NCI-H510A (cell line): ENCODE data around the gene MGP.

Source experiments
- DNase-seq: peaks from one replicate; lab custom pipeline; 2025; lab: John Stamatoyannopoulos, UW

MGP gene

GRCh38 chr12:14854586-14855183, 31.0 kb downstream of the MGP start:
- no peak for DNase-seq

DNA sequence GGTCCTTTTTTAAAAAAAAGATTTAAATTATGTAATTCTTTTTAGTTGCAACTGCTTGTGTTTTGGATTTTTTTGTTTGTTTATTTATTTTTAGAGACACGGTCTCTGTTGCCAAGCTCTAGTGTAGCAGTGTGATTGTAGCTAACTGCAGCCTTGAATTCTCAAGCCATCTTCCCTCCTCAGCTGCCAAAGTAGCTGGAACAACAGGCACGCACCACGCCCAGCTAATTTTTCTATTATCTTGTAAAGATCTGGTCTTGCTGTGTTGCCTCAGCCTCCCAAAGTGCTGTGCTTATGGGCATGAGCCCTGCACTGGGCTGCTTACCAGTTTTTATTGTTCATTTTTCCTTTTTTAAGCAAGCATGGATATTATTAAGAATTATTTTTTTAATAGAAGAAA, 31.7 kb downstream of the MGP start:
- DNase-seq, result no peak

DNA sequence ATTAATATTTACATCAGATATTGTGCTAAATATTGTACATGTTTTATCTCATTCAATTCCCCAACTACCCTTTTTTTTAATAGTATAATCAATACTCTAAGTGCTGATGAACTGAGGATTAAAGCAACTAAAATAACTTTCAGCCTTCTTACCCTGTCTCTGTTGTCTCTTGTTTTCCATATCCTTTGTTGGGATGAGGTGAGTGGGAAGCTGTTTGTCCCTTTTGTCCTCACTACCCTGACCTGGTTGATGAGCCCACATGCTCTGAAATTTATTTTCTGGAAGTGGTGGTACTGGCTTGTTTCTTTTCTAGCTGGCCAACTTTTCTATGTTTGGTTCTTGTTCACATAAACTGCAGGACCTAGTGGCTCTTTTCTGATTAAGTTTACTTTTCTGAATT, 32.8 kb downstream of the MGP start:
- no peak for DNase-seq

DNA sequence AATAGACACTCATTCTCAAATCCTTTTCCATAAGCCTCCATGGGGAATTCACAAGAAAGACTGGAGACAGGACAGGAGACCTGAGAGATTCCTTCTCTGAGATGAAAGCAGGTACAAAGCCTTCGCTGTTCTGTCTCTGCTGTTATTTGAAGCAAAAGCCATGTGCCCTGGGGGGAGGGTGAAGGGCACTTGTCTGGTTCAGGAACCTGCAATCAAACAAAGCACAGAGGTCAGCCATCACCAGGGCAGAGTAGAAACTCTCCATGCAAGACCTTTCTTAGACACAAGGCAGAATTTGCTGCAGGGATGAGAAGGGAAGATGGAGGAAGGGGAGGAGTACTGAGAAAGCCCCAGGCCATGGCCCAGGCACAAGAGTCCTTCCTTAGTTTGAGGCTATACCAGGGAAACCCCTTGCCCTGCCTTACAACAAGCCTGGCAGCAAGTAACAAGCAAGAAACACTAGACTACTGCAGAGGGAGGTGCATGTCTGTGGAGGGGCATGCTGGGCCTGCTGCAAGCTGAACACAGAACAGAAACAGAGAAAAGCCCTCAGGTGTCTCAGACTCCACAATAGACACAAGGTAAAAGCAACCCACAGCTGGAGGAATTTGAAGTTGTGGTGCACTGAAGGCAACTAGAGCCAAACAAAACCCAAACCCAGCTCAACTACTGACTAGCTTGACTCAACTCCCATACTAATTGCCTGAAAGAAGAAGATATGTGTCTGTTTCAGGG, 34.6 kb downstream of the MGP start:
- no peak for DNase-seq

GRCh38 chr12:14849661-14850060, 36.0 kb downstream of the MGP start:
- no peak for DNase-seq

DNA sequence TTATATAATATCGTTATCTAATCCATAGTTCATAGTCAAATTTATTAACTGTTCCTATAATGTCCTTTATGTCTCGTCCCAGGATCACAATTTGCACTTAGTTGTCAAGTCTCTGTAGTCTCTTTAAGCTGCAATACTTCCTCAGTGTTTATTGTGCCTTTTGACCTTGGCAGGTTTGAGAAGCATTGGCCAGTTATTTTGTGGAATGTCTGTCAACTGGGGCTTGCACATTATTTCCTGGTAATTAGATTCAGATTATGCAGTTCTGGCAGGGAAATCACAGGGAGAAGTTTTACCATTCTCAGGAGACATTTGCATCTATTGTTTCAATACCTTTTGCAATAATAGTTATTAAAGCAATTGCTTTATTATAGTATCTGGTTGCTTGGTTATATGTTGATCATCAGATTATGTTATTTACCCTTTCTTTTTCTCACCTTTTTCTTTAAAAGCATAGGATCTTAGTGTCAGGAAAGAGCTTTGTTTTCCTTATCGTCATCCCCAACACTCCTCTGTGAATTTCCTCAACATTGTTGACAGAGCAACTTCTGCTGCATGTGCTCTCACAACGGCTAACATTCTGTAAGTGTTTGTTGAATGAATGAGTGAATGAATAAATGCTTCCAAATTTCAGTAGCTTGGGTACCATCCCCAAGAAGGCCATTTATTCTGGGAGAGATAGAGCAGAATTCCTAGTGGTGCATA, 38.6 kb downstream of the MGP start:
- no peak for DNase-seq

- DNase-seq, result no peak
Measured at GRCh38 chr12:14846042-14846587, 39.5 kb downstream of the MGP start.

GRCh38 chr12:14845350-14845750, 40.3 kb downstream of the MGP start:
- DNase-seq, result no peak

DNA sequence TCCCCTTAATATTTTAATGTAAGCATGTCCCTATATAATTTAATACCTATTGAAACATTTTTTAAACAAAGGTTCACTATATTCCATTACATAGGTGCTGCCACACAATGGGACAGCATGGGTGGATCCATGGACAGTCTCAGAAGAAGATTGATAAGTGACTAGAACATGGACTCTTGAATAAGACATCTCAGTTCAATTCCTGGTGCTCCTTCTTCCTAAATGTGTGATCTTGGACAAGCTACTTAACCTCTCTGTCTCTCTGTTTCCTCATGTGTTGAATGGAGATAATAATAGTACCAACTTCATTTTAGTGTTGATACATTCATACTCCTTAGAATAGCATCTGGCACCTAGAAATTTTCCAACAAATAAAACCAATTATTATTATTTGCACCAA, 41.3 kb downstream of the MGP start:
- DNase-seq, result no peak

DNA sequence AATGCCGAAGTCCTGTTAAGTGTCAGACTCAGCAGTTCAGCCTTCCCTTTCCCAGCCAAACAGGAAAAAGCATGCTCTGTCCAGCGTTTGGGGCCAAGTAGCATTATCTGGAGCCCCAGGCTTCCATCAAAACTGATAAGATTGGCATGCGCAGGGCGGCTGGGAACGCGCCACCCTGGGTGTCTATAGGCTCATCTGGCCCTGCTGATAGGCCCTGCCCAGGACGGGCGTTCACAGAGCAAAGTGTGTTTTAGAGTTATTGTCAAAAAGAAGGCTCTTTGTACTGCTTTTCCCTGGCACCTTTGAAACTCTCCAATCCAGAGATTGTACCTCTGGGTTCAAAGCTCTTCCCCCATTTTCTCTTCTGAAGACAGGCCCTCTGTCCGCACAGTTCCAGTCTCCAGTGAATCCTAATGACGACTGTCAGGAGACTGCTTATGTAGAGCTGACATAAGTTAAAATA, 42.2 kb downstream of the MGP start, which contains the start of gene ART4:
Gene ART4, minus strand, starts transcription at position 102 of the 463 bp plus-strand sequence. CDS start 413 bp downstream, outside the sequence.
- DNase-seq, result no peak

- DNase-seq, result no peak
Measured at GRCh38 chr12:14842315-14842714, 43.3 kb downstream of the MGP start.

GRCh38 chr12:14841761-14842160, 43.9 kb downstream of the MGP start:
- no peak for DNase-seq

GRCh38 chr12:14840616-14841015, 45.0 kb downstream of the MGP start:
- DNase-seq, result no peak

GRCh38 chr12:14839262-14839661, 46.4 kb downstream of the MGP start:
- DNase-seq, result no peak

- DNase-seq, result no peak
Measured at GRCh38 chr12:14836336-14837210, 49.1 kb downstream of the MGP start.

- DNase-seq, result no peak
Measured at GRCh38 chr12:14834509-14834908, 51.1 kb downstream of the MGP start.

DNA sequence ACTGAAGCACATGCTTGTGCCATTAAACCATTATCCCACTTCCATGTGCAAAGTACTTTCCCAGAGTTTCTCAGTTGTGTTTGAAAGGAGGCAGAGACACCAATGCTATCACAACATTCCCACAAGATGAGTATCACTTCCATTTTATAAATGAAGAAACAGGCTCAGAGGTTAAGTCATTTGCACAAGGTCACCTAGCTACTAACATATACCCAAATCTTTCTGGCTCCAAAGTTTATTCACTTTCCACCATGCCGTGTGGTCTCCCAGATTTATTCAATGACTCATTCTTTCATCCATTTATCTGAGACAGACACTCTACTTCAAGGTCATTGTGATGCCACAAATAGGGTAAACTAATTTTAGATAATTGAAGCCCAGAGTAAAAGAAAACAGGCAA, 51.7 kb downstream of the MGP start:
- DNase-seq, result no peak

GRCh38 chr12:14833336-14833735, 52.3 kb downstream of the MGP start:
- no peak for DNase-seq
